Ovary (tissue), 9 donors: ENCODE results near the gene SDCCAG8. TPM values are rescaled to one million over a fixed set of nuclear protein-coding genes. Genes with fewer than 3 reads are reported as not detected.

ENCODE experiments used
- DNase-seq, 5 donors: peaks; one replicate each; pipeline ENCODE4 v3.0.0-alpha.2; 2019 to 2020
- H3K27ac ChIP-seq, 2 donors: fragments of 200-600 bp; one replicate each; pipeline versions ENCODE4 v1.5.1 to v1.8.0; 2019 to 2022
- H3K27me3 ChIP-seq: fragments of 200-600 bp; one replicate; pipeline ENCODE4 v1.8.0; 2022
- H3K36me3 ChIP-seq: fragments of 200-600 bp; sonication (generic); one replicate; pipeline ENCODE4 v1.5.1; 2019
- H3K4me1 ChIP-seq: one replicate; pipeline ENCODE4 v1.8.1; 2013; ENCODE audit warnings: mild to moderate bottlenecking, moderate library complexity; ENCODE audit not compliant: insufficient read depth
- H3K4me3 ChIP-seq: fragments of 200-600 bp; sonication (generic); one replicate; pipeline ENCODE4 v1.5.1; 2017
- H3K9me3 ChIP-seq, 2 donors: fragments of 200-600 bp in 1 of 2; sonication (generic) in 1 of 2; one replicate each; pipeline versions ENCODE4 v1.5.1 to v1.8.1; 2013 to 2019; ENCODE audit warnings: mild to moderate bottlenecking in 1 of 2, moderate library complexity in 1 of 2
- CTCF ChIP-seq, 3 donors: fragments of 450-650 bp in 2 of 3; fragments of 200-600 bp in 1 of 3; IDR thresholded peaks; one replicate each; pipeline versions ENCODE4 v1.5.1 to v1.8.0; 2016 to 2022; ENCODE audit warnings: antibody characterized with exemption in 3 of 3, mild to moderate bottlenecking in 1 of 3
- EP300 ChIP-seq: sonication (generic); formaldehyde crosslinking; IDR thresholded peaks from one replicate; pipeline ENCODE4 v1.6.1; 2017; ENCODE audit warnings: antibody characterized with exemption
- POLR2A ChIP-seq: fragments of 450-650 bp; IDR thresholded peaks from one replicate; pipeline ENCODE4 v1.6.1; 2017; ENCODE audit warnings: antibody characterized with exemption, mild to moderate bottlenecking, moderate library complexity
- WGBS, 3 donors: extraction: QIAGEN DNeasy Blood & Tissue Kit in 1 of 3; methylation state at CpG; one replicate each; pipeline versions ENCODE4 v1.1.5 to v1.1.7; 2013 to 2017; 5-methylcytosine and 5-hydroxymethylcytosine counted together
- intact Hi-C, 4 donors: fragments of 100-400 bp; cut with DNase I; formaldehyde crosslinking; loops; one replicate each; pipeline versions ENCODE4 v1.11.0 to v1.15.1; 2022 to 2023
- polyA plus RNA-seq, 2 donors: library from polyadenylated mRNA; stranded (reverse); fragments of 200-250 nt in 1 of 2; fragments of 350-450 nt in 1 of 2; fragmentation: Illumina TruSeq in 1 of 2; extraction: RNeasy Lipid Tissue Mini Kit (QIAGEN cat#74804) in 1 of 2; gene quantifications; one replicate each; pipeline ENCODE4 v1.2.3, GENCODE V29; 2013 to 2014
- total RNA-seq, 7 donors: library from RNA; depleted of rRNA in 2 of 7; stranded (reverse); fragments of >200 nt in 2 of 7; fragmentation: NEBNext Ultra II Directional in 3 of 7; extraction: Animal tissue kit (Norgen Biotek cat#: 25700) in 3 of 7; gene quantifications; one replicate each; pipeline versions ENCODE4 v1.1.0 to v1.2.4, GENCODE V29; 2016 to 2023
- donor health status: DM: no; HTN: no; CAD: no; lungs with moderate emphysema.
- donor health status: DM: no; HTN: no; CAD: no.
- donor health status: Bipolar disorder and iron deficiency.
- donor health status: DM: yes; HTN: yes; CAD: no.
- donor health status: DM: no; HTN: no; CAD: no.
- donor health status: DM: yes; HTN: yes; CAD: no.

The SDCCAG8 gene
- total and polyA plus RNA-seq, 9 donors = 19.8 to 45.9 (median 30.6) TPM

DNA sequence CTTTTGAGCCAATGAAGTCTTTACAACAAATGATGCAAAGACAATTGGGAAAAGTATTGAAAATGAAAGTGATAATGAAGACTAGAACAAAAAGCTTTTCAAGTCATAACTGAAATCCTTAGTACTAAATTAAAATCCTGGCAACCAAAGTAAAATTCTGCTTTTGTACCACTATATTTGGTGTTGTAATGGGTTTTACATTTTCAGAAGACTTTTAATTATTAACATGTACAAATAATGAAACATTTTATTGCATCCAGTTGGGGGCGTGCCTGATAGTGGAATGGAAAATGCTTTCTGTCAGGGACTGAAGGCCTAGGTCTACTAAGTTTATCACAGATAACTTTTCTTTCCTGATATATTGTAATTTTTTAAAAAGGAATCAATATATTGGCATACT lies 89.4 kb downstream of the SDCCAG8 start:
- WGBS, 3 donors = 26 to 49% (median 30%) methylated on average over 1 of the region's 1 CpG

DNA sequence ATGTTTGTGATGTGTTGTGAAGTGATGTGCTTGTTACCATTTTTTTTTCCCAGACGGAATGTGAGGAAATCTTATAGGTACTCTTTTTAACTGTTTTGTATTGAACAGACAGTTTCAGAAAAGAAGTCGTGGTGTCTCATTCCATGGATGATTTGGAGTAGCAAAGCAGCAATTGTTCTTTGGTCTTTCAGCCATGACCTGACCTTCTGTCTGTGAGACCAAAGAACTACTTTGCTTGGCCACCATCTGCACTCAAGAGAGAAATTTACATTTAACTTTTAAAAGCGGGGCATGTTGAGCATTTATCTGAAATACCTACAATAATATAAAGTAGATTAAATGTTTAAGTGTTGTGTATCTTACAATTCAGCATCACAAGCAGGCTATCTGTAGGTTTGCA lies 90.2 kb downstream of the SDCCAG8 start:
- H3K4me1 ChIP-seq = no peaks in the 10 kb centered on the region
- intact Hi-C loops = loop anchor here in 3 of 4 donors (10.0 kb wide), 2 partner anchors 399 to 929 kb away; no protein-coding TSS in a partner anchor
- no peak for DNase-seq
- H3K9me3 ChIP-seq = no peaks in the 10 kb centered on the region
- H3K27me3 ChIP-seq = no peaks in the 10 kb centered on the region
- 69 to 72% (median 71%) methylated on average over 3 of the region's 3 CpGs for WGBS, 3 donors
- no peak overlapping the region for H3K27ac ChIP-seq
- no peak overlapping the region for H3K4me3 ChIP-seq
- no peaks in the 10 kb centered on the region for H3K36me3 ChIP-seq
- no peak for TF ChIP-seq CTCF (IDR thresholded peaks at IDR 0.05)
- TF ChIP-seq EP300 = no peak
- no peak for TF ChIP-seq POLR2A

More for the DNA sequence above, 89.4 kb downstream of the SDCCAG8 start:
- no peak overlapping the region for H3K4me3 ChIP-seq
- intact Hi-C loops = loop anchor here in 3 of 4 donors (10.0 kb wide), 2 partner anchors 400 to 930 kb away; no protein-coding TSS in a partner anchor
- TF ChIP-seq CTCF (IDR thresholded peaks at IDR 0.05) = peak in 2 of 3 donors; percentile 31 to 51
- no peak for TF ChIP-seq POLR2A
- no peak for TF ChIP-seq EP300
- H3K36me3 ChIP-seq = no peaks in the 10 kb centered on the region
- H3K27me3 ChIP-seq = no peaks in the 10 kb centered on the region
- no peaks in the 10 kb centered on the region for H3K4me1 ChIP-seq
- DNase-seq = peak in 3 of 5 donors; percentile 13 to 47 (median 37)
- H3K9me3 ChIP-seq = no peaks in the 10 kb centered on the region
- H3K27ac ChIP-seq = no peak overlapping the region

- TF ChIP-seq POLR2A (no peak), EP300 (no peak), CTCF (IDR thresholded peaks at IDR 0.05) (no peak)
- no peak overlapping the region for H3K4me3 ChIP-seq
- no peaks in the 10 kb centered on the region for H3K9me3 ChIP-seq
- no peak for DNase-seq
- intact Hi-C loops = loop anchor here in 3 of 4 donors (10.0 kb wide), 2 partner anchors 398 to 928 kb away; no protein-coding TSS in a partner anchor
- no peaks in the 10 kb centered on the region for H3K4me1 ChIP-seq
- H3K27ac ChIP-seq = no peak overlapping the region
- no peaks in the 10 kb centered on the region for H3K27me3 ChIP-seq
- 91 to 97% (median 95%) methylated on average over 3 of the region's 3 CpGs for WGBS, 3 donors
- no peaks in the 10 kb centered on the region for H3K36me3 ChIP-seq
These were observed 90.6 kb downstream of the SDCCAG8 start for GRCh38 chr1:243346468-243346867.

- no peak overlapping the region for H3K4me3 ChIP-seq
- no peaks in the 10 kb centered on the region for H3K4me1 ChIP-seq
- no peak for TF ChIP-seq EP300
- no peak for TF ChIP-seq CTCF (IDR thresholded peaks at IDR 0.05)
- TF ChIP-seq POLR2A = no peak
- no peaks in the 10 kb centered on the region for H3K36me3 ChIP-seq
- WGBS, 3 donors = 96 to 100% (median 98%) methylated on average over 11 of the region's 11 CpGs
- intact Hi-C loops = loop anchor here in 3 of 4 donors (10.0 kb wide), 2 partner anchors 396 to 926 kb away; no protein-coding TSS in a partner anchor
- no peak for DNase-seq
- no peaks in the 10 kb centered on the region for H3K9me3 ChIP-seq
- no peaks in the 10 kb centered on the region for H3K27me3 ChIP-seq
- no peak overlapping the region for H3K27ac ChIP-seq
These were observed 92.5 kb downstream of the SDCCAG8 start for GRCh38 chr1:243348331-243348730.
